Right lobe of liver (tissue), 6 donors: ENCODE data around the gene SCN1A. TPM values are rescaled to one million over a fixed set of nuclear protein-coding genes. Genes with fewer than 3 reads are reported as not detected.

Source experiments
- ATAC-seq, 4 donors: fragments of 200-7000 bp; cut with Tn5 transposase; one replicate each; pipeline ENCODE4 v1.9.1; 2020; ENCODE audit warnings: mild to moderate bottlenecking in 4 of 4, moderate library complexity in 4 of 4
- DNase-seq, 3 donors: peaks; one replicate each; pipeline ENCODE4 v3.0.0-alpha.2; 2020
- H3K27ac ChIP-seq, 3 donors: fragments of 200-600 bp; one replicate each; pipeline ENCODE4 v1.8.0; 2022
- H3K27me3 ChIP-seq, 2 donors: fragments of 200-600 bp; one replicate each; pipeline ENCODE4 v1.8.0; 2022
- H3K36me3 ChIP-seq, 4 donors: fragments of 200-600 bp; sonication (generic) in 1 of 4; one replicate each; pipeline versions ENCODE4 v1.5.1 to v1.8.0; 2017 to 2022; ENCODE audit warnings: control low read depth in 1 of 4
- H3K4me1 ChIP-seq, 4 donors: fragments of 200-600 bp; sonication (generic) in 1 of 4; one replicate each; pipeline versions ENCODE4 v1.5.1 to v1.8.0; 2017 to 2022; ENCODE audit warnings: control low read depth in 1 of 4
- H3K4me3 ChIP-seq, 3 donors: fragments of 200-600 bp; one replicate each; pipeline ENCODE4 v1.8.0; 2022
- H3K9me3 ChIP-seq, 4 donors: fragments of 200-600 bp; sonication (generic) in 1 of 4; one replicate each; pipeline versions ENCODE4 v1.5.1 to v1.8.0; 2017 to 2022; ENCODE audit warnings: control low read depth in 1 of 4
- CTCF ChIP-seq, 4 donors: fragments of 200-600 bp in 3 of 4; fragments of 450-650 bp in 1 of 4; IDR thresholded peaks; one replicate each; pipeline versions ENCODE4 v1.5.1 to v1.8.0; 2016 to 2022; ENCODE audit warnings: antibody characterized with exemption in 4 of 4, mild to moderate bottlenecking in 2 of 4
- POLR2A ChIP-seq: fragments of 450-650 bp; IDR thresholded peaks from one replicate; pipeline ENCODE4 v1.6.1; 2017; ENCODE audit warnings: antibody characterized with exemption, mild to moderate bottlenecking
- WGBS: methylation state at CpG from one replicate; pipeline ENCODE4 v1.1.6; 2018; ENCODE audit warnings: low coverage, low lambda C conversion rate; ENCODE audit not compliant: insufficient coverage; ENCODE audit errors: missing lambda C conversion rate; 5-methylcytosine and 5-hydroxymethylcytosine counted together
- intact Hi-C, 2 donors: fragments of 100-400 bp; cut with DNase I; formaldehyde crosslinking; loops; one replicate each; pipeline versions ENCODE4 v1.11.2 to v1.14.1; 2022
- total RNA-seq, 6 experiments: library from RNA; depleted of rRNA in 2 of 6; stranded (reverse); fragments of >200 nt in 2 of 6; fragmentation: NEBNext Ultra II Directional in 3 of 6; extraction: Animal tissue kit (Norgen Biotek cat#: 25700) in 3 of 6; gene quantifications; one replicate each; pipeline versions ENCODE4 v1.1.0 to v1.2.4, GENCODE V29; 2016 to 2023
- donor health status: DM: no; HTN: yes; CAD: no.
- donor health status: DM: no; HTN: no; CAD: no.
- donor health status: DM: no; HTN: no; CAD: no.
- donor health status: DM: no; HTN: yes; CAD: no.
- donor health status: DM: no; HTN: yes; CAD: no.

Gene SCN1A
- total RNA-seq, 6 experiments from 2014 or later: not detected

- WGBS: 78% methylated on average over 1 of the region's 1 CpG
- no peaks in the 10 kb centered on the region for H3K9me3 ChIP-seq
- no peak for ATAC-seq
Measured at GRCh38 chr2:166041613-166042012, 86.2 kb downstream of the SCN1A start.

GRCh38 chr2:166032361-166032760 lies 95.5 kb downstream of the SCN1A start:
- Histone ChIP-seq H3K4me1 (no peaks in the 10 kb centered on the region), H3K27ac (no peak overlapping the region), H3K4me3 (no peak overlapping the region), H3K27me3 (no peaks in the 10 kb centered on the region), H3K36me3 (no peaks in the 10 kb centered on the region), H3K9me3 (no peaks in the 10 kb centered on the region)
- no peak for DNase-seq
- no peak for ATAC-seq
- WGBS: 14% methylated on average over 1 of the region's 1 CpG
- intact Hi-C loops: no loop called here
- TF ChIP-seq CTCF (IDR thresholded peaks at IDR 0.05) (no peak), POLR2A (no peak)

More at GRCh38 chr2:166041613-166042012, 86.2 kb downstream of the SCN1A start:
- no peak for DNase-seq
- TF ChIP-seq POLR2A (no peak), CTCF (IDR thresholded peaks at IDR 0.05) (no peak)
- Histone ChIP-seq H3K4me3 (no peak overlapping the region), H3K27ac (no peak overlapping the region), H3K36me3 (no peaks in the 10 kb centered on the region), H3K27me3 (no peaks in the 10 kb centered on the region), H3K4me1 (no peaks in the 10 kb centered on the region)
- intact Hi-C loops: no loop called here

- no peak for DNase-seq
- Histone ChIP-seq H3K4me3 (no peak overlapping the region), H3K4me1 (no peaks in the 10 kb centered on the region), H3K36me3 (no peaks in the 10 kb centered on the region), H3K9me3 (no peaks in the 10 kb centered on the region), H3K27me3 (no peaks in the 10 kb centered on the region), H3K27ac (no peak overlapping the region)
- intact Hi-C loops: no loop called here
- 81% methylated on average over 2 of the region's 2 CpGs for WGBS
- no peak for TF ChIP-seq CTCF (IDR thresholded peaks at IDR 0.05)
- TF ChIP-seq POLR2A: no peak
- no peak for ATAC-seq
Measured at GRCh38 chr2:166031054-166031453, 96.8 kb downstream of the SCN1A start.

GRCh38 chr2:166025313-166025712 lies 102.5 kb downstream of the SCN1A start:
- no peak overlapping the region for H3K4me3 ChIP-seq
- no peak overlapping the region for H3K27ac ChIP-seq
- no peak for DNase-seq
- no peaks in the 10 kb centered on the region for H3K36me3 ChIP-seq
- TF ChIP-seq CTCF (IDR thresholded peaks at IDR 0.05): no peak
- TF ChIP-seq POLR2A: no peak
- H3K4me1 ChIP-seq: no peaks in the 10 kb centered on the region
- no peaks in the 10 kb centered on the region for H3K27me3 ChIP-seq
- no peaks in the 10 kb centered on the region for H3K9me3 ChIP-seq
- intact Hi-C loops: no loop called here
- ATAC-seq: no peak

GRCh38 chr2:166017208-166017607 lies 110.6 kb downstream of the SCN1A start:
- H3K27me3 ChIP-seq: no peaks in the 10 kb centered on the region
- H3K4me1 ChIP-seq: no peaks in the 10 kb centered on the region
- no peaks in the 10 kb centered on the region for H3K9me3 ChIP-seq
- H3K36me3 ChIP-seq: no peaks in the 10 kb centered on the region
- no peak overlapping the region for H3K27ac ChIP-seq
- no peak for TF ChIP-seq CTCF (IDR thresholded peaks at IDR 0.05)
- no peak for TF ChIP-seq POLR2A
- ATAC-seq (no peak), DNase-seq (no peak)
- WGBS: 62% methylated on average over 5 of the region's 5 CpGs
- intact Hi-C loops: no loop called here
- H3K4me3 ChIP-seq: no peak overlapping the region
